WERI-Rb-1 (cell line): ENCODE data around the gene POLR2J2.
"Not testable (repeated sequence)": the region's sequence is repeated elsewhere in the genome, so short reads cannot be mapped to it uniquely, and the experiment has no call there.

Experiments
- DNase-seq: peaks from one replicate; pipeline ENCODE4 v3.0.0-alpha.2; 2020
- H3K27ac ChIP-seq: fragments of 250-450 bp; sonication (Bioruptor Pico); 2 replicates; pipeline ENCODE4 v1.5.1; 2020; ENCODE audit warnings: mild to moderate bottlenecking, moderate library complexity
- H3K27me3 ChIP-seq: fragments of 250-450 bp; sonication (Bioruptor Pico); 2 replicates; pipeline ENCODE4 v1.5.1; 2021; ENCODE audit warnings: mild to moderate bottlenecking, low read depth, moderate library complexity; ENCODE audit not compliant: insufficient read depth, severe bottlenecking
- H3K36me3 ChIP-seq: fragments of 250-450 bp; sonication (Bioruptor Pico); 2 replicates; pipeline ENCODE4 v1.5.1; 2020; ENCODE audit warnings: mild to moderate bottlenecking, moderate library complexity
- H3K4me3 ChIP-seq: 2 replicates; pipeline ENCODE4 v1.5.1; 2011; ENCODE audit warnings: low read depth, mild to moderate bottlenecking, control low read depth, low read length
- H3K9me3 ChIP-seq: fragments of 250-450 bp; sonication (Bioruptor Pico); 2 replicates; pipeline ENCODE4 v1.5.1; 2021; ENCODE audit warnings: mild to moderate bottlenecking, moderate library complexity; ENCODE audit not compliant: severe bottlenecking

The POLR2J2 gene

DNA sequence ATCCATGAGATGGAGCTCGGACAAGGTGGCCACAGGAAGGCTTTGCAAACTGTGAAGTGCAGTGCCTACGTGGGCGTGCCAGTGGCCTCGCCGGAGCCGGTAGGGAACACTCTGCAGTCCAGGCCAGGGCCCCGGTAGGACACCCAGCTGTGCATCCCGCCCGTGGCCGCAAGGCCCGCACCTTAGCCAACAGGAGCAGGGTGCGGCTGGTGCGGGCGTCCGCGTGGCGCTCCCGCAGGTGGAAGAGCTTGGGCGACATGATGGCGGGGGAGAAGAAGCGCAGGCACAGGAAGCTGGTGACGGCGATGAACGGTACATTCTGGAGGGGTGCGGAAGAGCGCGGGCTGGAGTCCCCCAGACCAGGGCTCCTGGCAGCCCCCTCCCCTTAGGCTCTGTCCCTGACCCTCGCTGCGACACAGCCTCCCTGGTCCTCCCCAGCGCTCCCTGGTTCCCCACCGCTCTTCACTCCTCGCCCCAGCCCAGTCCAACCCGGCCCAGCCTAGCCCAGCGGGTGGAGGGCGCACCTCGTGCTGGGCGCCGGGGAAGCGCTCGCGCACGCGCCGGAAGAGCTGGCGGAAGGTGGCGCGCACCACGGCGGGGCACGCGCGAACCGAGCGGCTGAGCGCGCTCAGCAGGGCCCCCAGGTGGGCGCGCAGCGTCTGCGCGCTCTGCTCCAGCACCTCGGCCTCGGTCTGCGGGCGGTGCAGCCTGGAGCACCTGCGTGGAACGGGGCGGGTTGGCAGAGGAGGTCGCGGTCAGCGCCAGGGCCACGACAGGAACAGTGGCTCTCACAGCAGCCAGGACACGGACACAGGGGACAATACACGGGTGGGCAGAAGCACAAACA, 18.2 kb upstream of the POLR2J2 start:
- H3K36me3 ChIP-seq, H3K9me3 ChIP-seq, H3K27ac ChIP-seq, DNase-seq, H3K27me3 ChIP-seq, H3K4me3 ChIP-seq: not testable (repeated sequence)

DNA sequence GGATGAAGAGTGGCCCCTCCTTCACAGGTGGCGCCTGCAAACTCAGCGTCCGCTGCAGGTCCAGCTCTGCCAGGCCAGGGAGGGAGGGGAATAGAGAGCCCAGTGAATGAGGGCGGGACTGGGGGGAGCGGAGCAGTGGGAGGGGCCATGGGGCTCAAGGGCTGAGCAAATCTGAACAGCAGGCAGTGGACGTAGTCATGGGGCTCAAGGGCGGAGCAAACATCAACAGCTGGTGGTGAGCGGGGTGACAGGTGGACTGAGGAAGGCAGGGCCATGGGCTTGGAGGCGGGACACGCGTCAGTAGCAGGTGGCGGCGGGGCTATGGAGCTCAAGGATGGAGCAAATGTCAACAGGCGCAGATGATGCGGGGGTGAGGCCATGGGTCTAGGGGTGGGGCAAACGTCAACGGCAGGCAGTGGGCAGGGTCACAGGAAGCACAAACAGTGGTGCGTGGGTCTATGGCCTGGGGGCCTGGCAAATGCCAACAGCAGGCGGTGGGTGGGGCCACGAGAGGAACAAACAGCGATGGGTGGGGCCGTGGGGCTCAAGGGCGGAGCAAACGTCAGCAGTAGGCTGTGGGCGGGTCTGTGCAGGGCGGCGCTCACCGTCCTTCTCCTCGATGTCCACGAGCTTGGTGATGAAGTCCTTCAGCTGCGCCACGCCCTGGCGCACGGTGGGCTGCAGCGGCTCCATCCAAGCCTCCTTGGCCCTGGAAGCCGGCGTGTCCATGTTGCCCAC, 17.0 kb upstream of the POLR2J2 start:
- H3K27me3 ChIP-seq, H3K27ac ChIP-seq, DNase-seq: not testable (repeated sequence)

GRCh38 chr7:102682560-102682959, 11.1 kb upstream of the POLR2J2 start:
- H3K27me3 ChIP-seq, H3K4me3 ChIP-seq, DNase-seq, H3K27ac ChIP-seq, H3K9me3 ChIP-seq, H3K36me3 ChIP-seq: not testable (repeated sequence)

More for the DNA sequence above, 17.0 kb upstream of the POLR2J2 start:
- not testable (repeated sequence) for H3K4me3 ChIP-seq, H3K36me3 ChIP-seq, H3K9me3 ChIP-seq

DNA sequence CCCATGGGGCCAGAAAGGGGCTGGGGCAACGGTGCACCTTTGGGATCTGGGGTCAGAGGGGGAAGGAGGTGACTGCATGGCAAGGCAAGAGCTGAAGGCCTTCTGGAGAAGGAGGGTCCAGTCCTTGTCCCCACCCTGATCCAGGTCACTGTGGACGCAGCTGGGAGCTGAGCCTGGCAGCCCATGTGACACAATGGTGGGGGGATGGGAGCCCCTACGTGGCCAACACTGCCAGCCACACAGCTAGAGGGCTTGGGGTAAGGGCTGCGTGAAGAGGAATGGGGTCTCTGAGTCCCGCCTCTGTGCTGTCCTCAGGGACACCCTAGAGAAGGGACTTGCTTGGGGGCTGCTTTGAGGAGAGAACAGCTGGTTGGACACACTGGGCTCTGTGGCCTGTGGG, 9.3 kb upstream of the POLR2J2 start:
- not testable (repeated sequence) for H3K9me3 ChIP-seq, H3K27ac ChIP-seq, H3K4me3 ChIP-seq, H3K36me3 ChIP-seq, DNase-seq, H3K27me3 ChIP-seq

DNA sequence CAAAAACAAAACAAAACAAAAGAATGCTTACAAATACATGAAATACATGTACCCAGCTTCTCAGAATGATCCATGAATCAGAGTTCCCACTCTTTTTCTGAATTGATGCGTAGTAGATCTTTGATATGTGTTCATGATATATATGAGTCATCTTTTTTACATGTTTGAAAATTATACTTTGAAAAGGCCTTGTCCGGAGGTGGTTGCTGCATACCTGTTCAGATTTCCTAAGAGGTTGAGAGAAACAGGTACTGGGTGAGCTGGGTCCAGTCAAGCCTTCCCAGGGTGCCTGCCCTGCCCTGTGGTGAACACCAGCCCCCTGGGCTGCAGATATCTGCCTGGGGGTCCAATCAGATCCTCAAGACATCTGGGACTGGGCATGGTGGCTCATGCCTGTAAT, 4.1 kb upstream of the POLR2J2 start:
- not testable (repeated sequence) for H3K4me3 ChIP-seq, H3K27me3 ChIP-seq, H3K9me3 ChIP-seq, DNase-seq, H3K27ac ChIP-seq, H3K36me3 ChIP-seq

GRCh38 chr7:102673447-102674067, 2.1 kb upstream of the POLR2J2 start:
- not testable (repeated sequence) for DNase-seq, H3K36me3 ChIP-seq, H3K27ac ChIP-seq, H3K27me3 ChIP-seq, H3K4me3 ChIP-seq, H3K9me3 ChIP-seq

- DNase-seq, H3K27ac ChIP-seq, H3K4me3 ChIP-seq, H3K27me3 ChIP-seq, H3K36me3 ChIP-seq, H3K9me3 ChIP-seq: not testable (repeated sequence)
Observed at GRCh38 chr7:102671956-102672307, 469 bp upstream of the POLR2J2 start.

- H3K27ac ChIP-seq, H3K36me3 ChIP-seq, H3K9me3 ChIP-seq, H3K27me3 ChIP-seq, H3K4me3 ChIP-seq, DNase-seq: not testable (repeated sequence)
Observed at GRCh38 chr7:102667523-102667922, 3.9 kb downstream of the POLR2J2 start.

GRCh38 chr7:102666850-102667249, 4.6 kb downstream of the POLR2J2 start:
- not testable (repeated sequence) for H3K27ac ChIP-seq, H3K4me3 ChIP-seq, H3K36me3 ChIP-seq, H3K9me3 ChIP-seq, DNase-seq, H3K27me3 ChIP-seq

DNA sequence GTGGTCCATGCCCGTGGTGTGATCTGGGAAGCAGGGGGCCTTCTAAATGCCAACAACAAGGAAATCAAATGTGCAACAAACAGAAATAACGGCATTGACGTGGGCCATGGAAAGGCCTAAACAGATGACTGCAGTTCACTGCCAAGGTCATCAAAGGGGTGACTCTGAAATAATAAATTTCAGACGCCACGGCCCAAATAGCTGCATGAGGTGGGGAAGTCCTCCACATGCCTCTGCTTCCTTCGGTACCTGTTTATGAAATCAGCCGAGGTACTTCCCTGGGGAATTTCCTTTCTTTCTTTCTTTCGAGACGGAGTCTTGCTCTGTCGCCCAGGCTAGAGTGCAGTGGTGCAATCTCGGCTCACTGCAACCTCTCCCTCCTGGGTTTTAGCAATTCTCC, 6.7 kb downstream of the POLR2J2 start:
- H3K27me3 ChIP-seq, H3K27ac ChIP-seq, H3K36me3 ChIP-seq, H3K9me3 ChIP-seq, H3K4me3 ChIP-seq, DNase-seq: not testable (repeated sequence)

- DNase-seq, H3K36me3 ChIP-seq, H3K9me3 ChIP-seq, H3K4me3 ChIP-seq, H3K27ac ChIP-seq, H3K27me3 ChIP-seq: not testable (repeated sequence)
Observed at GRCh38 chr7:102649924-102650323, 21.5 kb downstream of the POLR2J2 start, which contains the start of gene SPDYE2B. Gene SPDYE2B (plus strand): TSS chr7:102650319. CDS start chr7:102652349, 2,030 bp downstream.

GRCh38 chr7:102647813-102648212, 23.6 kb downstream of the POLR2J2 start:
- not testable (repeated sequence) for H3K4me3 ChIP-seq, H3K27ac ChIP-seq, DNase-seq, H3K9me3 ChIP-seq, H3K27me3 ChIP-seq, H3K36me3 ChIP-seq

DNA sequence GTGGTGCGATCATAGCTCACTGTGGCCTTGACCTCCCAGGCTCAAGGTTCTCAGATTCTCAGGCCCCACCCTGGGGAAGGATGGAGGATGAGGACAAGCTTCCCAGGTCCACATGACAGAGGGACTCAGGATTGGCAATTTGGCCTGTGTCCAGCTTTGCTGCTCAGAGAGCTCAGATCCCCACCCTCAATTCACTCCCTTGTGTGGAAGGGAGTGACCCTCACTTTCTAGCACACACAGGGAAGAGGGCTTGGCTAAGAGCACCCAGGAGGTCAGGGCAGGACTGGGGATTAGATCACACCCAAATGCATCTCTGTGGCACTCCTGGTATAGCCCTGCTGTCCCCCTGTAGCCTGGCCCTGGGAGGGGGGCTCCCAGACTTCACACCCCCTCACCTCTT, 28.1 kb downstream of the POLR2J2 start:
- not testable (repeated sequence) for H3K27ac ChIP-seq, DNase-seq, H3K27me3 ChIP-seq, H3K4me3 ChIP-seq, H3K36me3 ChIP-seq, H3K9me3 ChIP-seq

- not testable (repeated sequence) for H3K4me3 ChIP-seq, H3K36me3 ChIP-seq, H3K27me3 ChIP-seq, H3K9me3 ChIP-seq, H3K27ac ChIP-seq, DNase-seq
Observed at GRCh38 chr7:102642691-102643090, 28.8 kb downstream of the POLR2J2 start, which contains the start of gene UPK3BL1. Gene UPK3BL1 (minus strand): TSS chr7:102642791. CDS start chr7:102642741, 50 bp downstream.
